H1 (cell line): Measurements from ENCODE around the gene ROR1. TPM values are rescaled to one million over a fixed set of nuclear protein-coding genes. Genes with fewer than 3 reads are reported as not detected.

Experiments
- CTCF ChIA-PET: fragments of 300-600 bp; sonication (Branson Sonifier 250); formaldehyde crosslinking; loops from one replicate; lab custom pipeline; 2021; ENCODE audit not compliant: partially characterized antibody; lab: Charles Lee
- POLR2A ChIA-PET: fragments of 300-600 bp; sonication (Branson Sonifier 250); formaldehyde crosslinking; loops from one replicate; lab custom pipeline; 2021; ENCODE audit warnings: inconsistent platforms; ENCODE audit not compliant: partially characterized antibody; lab: Charles Lee
- DNase-seq, 2 experiments: peaks; one replicate each; pipeline versions ENCODE4 v3.0.0 to v3.0.0-alpha.2; 2010 to 2022; ENCODE audit warnings: low spot score in 2 of 2, low read depth in 1 of 2, mixed read lengths in 1 of 2
- FAIRE-seq: peaks from 2 replicates; lab custom pipeline; 2011; peaks lifted over from hg19 to GRCh38; lab: Jason Lieb, UNC
- H2AFZ ChIP-seq: 2 replicates; pipeline ENCODE4 v1.8.1; 2012; ENCODE audit warnings: low read length, inconsistent platforms
- H2AK5ac ChIP-seq: 2 replicates; pipeline ENCODE4 v1.6.1; 2013; ENCODE audit warnings: low read depth, low read length
- H2BK120ac ChIP-seq: replicated peaks from 2 replicates; pipeline ENCODE3; 2013; ENCODE audit warnings: low read depth, low read length, inconsistent platforms
- H2BK12ac ChIP-seq: 2 replicates; pipeline ENCODE4 v1.6.1; 2013; ENCODE audit warnings: low read depth, low read length
- H2BK15ac ChIP-seq: 2 replicates; pipeline ENCODE4 v1.6.1; 2013; ENCODE audit warnings: low read length
- H2BK20ac ChIP-seq: 2 replicates; pipeline ENCODE4 v1.6.1; 2013; ENCODE audit warnings: low read length
- H2BK5ac ChIP-seq: 2 replicates; pipeline ENCODE4 v1.6.1; 2013; ENCODE audit warnings: low read depth, low read length
- H3K14ac ChIP-seq: 2 replicates; pipeline ENCODE4 v1.6.1; 2013; ENCODE audit warnings: inconsistent platforms; ENCODE audit not compliant: insufficient read length
- H3K18ac ChIP-seq: 2 replicates; pipeline ENCODE4 v1.6.1; 2013; ENCODE audit warnings: low read length; ENCODE audit errors: extremely low read depth
- H3K23ac ChIP-seq: 2 replicates; pipeline ENCODE4 v1.6.1; 2013; ENCODE audit warnings: inconsistent platforms; ENCODE audit not compliant: insufficient read length
- H3K23me2 ChIP-seq: 2 replicates; pipeline ENCODE4 v1.6.1; 2013; ENCODE audit warnings: low read depth, low read length
- H3K27ac ChIP-seq: 2 replicates; pipeline ENCODE4 v1.6.1; 2011; ENCODE audit warnings: low read depth, low read length, inconsistent platforms
- H3K27me3 ChIP-seq, 4 experiments: replicated peaks in 1 of 4; 1 replicate in 1 of 4; 2 replicates in 3 of 4; pipeline versions ENCODE4 v1.6.1 to v1.8.1; 2011 to 2013; ENCODE audit warnings: low read length in 3 of 4, mild to moderate bottlenecking in 3 of 4, inconsistent platforms in 2 of 4, mixed read lengths in 2 of 4, moderate library complexity in 1 of 4; ENCODE audit not compliant: control insufficient read depth in 3 of 4, insufficient read depth in 3 of 4; ENCODE audit errors: extremely low read depth in 1 of 4
- H3K36me3 ChIP-seq, 4 experiments: 2 replicates each; pipeline versions ENCODE4 v1.6.1 to v1.8.1; 2011 to 2013; ENCODE audit warnings: mild to moderate bottlenecking in 4 of 4, low read length in 3 of 4, moderate library complexity in 2 of 4, control low read depth in 1 of 4, inconsistent platforms in 1 of 4; ENCODE audit not compliant: insufficient read depth in 4 of 4, control insufficient read depth in 2 of 4
- H3K4ac ChIP-seq: replicated peaks from 2 replicates; pipeline ENCODE3; 2013; ENCODE audit warnings: low read length, low read depth, mixed read lengths, inconsistent platforms; ENCODE audit not compliant: insufficient read length
- H3K4me1 ChIP-seq, 4 experiments: replicated peaks in 1 of 4; 1 replicate in 1 of 4; 2 replicates in 3 of 4; pipeline versions ENCODE4 v1.6.1 to v1.8.1; 2011 to 2013; ENCODE audit warnings: low read length in 3 of 4, inconsistent platforms in 2 of 4, mixed read lengths in 1 of 4; ENCODE audit not compliant: insufficient read depth in 4 of 4, control insufficient read depth in 3 of 4
- H3K4me2 ChIP-seq, 2 experiments: 2 replicates each; pipeline versions ENCODE4 v1.6.1 to v1.8.1; 2011 to 2013; ENCODE audit warnings: low read depth in 2 of 2, low read length in 2 of 2, control low read depth in 1 of 2, inconsistent platforms in 1 of 2, mild to moderate bottlenecking in 1 of 2; ENCODE audit not compliant: insufficient read depth in 1 of 2
- H3K4me3 ChIP-seq, 4 experiments: fragments of 200-600, 300-600 bp in 1 of 4; sonication (generic), shearing (Covaris generic), sonication (Bioruptor Twin) in 1 of 4; 2 replicates each; pipeline versions ENCODE4 v1.5.1 to v1.8.1; 2011 to 2016; ENCODE audit warnings: low read length in 4 of 4, low read depth in 3 of 4, control low read depth in 2 of 4, inconsistent platforms in 2 of 4, mild to moderate bottlenecking in 2 of 4, mixed read lengths in 1 of 4, moderate library complexity in 1 of 4; ENCODE audit not compliant: insufficient read depth in 2 of 4; ENCODE audit errors: extremely low read depth in 1 of 4
- H3K56ac ChIP-seq: replicated peaks from 2 replicates; pipeline ENCODE3; 2013; ENCODE audit warnings: low read depth, mild to moderate bottlenecking, mixed read lengths, low read length, inconsistent platforms; ENCODE audit not compliant: insufficient read length
- H3K79me1 ChIP-seq: 2 replicates; pipeline ENCODE4 v1.6.1; 2013; ENCODE audit warnings: low read depth, low read length, control low read depth
- H3K79me2 ChIP-seq, 2 experiments: 2 replicates each; pipeline versions ENCODE4 v1.6.1 to v1.8.1; 2012 to 2013; ENCODE audit warnings: low read length in 2 of 2, mild to moderate bottlenecking in 2 of 2, inconsistent platforms in 1 of 2; ENCODE audit not compliant: insufficient read depth in 2 of 2, control insufficient read depth in 1 of 2
- H3K9ac ChIP-seq, 4 experiments: replicated peaks in 1 of 4; 1 replicate in 1 of 4; 2 replicates in 3 of 4; pipeline versions ENCODE4 v1.6.1 to v1.8.1; 2011 to 2013; ENCODE audit warnings: low read depth in 3 of 4, low read length in 3 of 4, control low read depth in 2 of 4, mild to moderate bottlenecking in 2 of 4, moderate library complexity in 2 of 4, inconsistent platforms in 1 of 4; ENCODE audit errors: extremely low read depth in 1 of 4
- H3K9me3 ChIP-seq, 2 experiments: 2 replicates each; pipeline versions ENCODE4 v1.6.1 to v1.8.1; 2012 to 2013; ENCODE audit warnings: mild to moderate bottlenecking in 2 of 2, moderate library complexity in 2 of 2, control low read depth in 1 of 2, inconsistent platforms in 1 of 2, low read depth in 1 of 2, low read length in 1 of 2, mixed read lengths in 1 of 2; ENCODE audit not compliant: insufficient read depth in 2 of 2
- H4K20me1 ChIP-seq, 2 experiments: replicated peaks in 1 of 2; 2 replicates each; pipeline versions ENCODE3 to v1.8.1; 2011 to 2013; ENCODE audit warnings: inconsistent platforms in 2 of 2, low read length in 2 of 2, mild to moderate bottlenecking in 1 of 2; ENCODE audit not compliant: insufficient read depth in 2 of 2, control insufficient read depth in 1 of 2
- H4K5ac ChIP-seq: 2 replicates; pipeline ENCODE4 v1.6.1; 2013; ENCODE audit warnings: low read length, low read depth, mixed read lengths, inconsistent platforms; ENCODE audit not compliant: insufficient read length
- H4K8ac ChIP-seq: 2 replicates; pipeline ENCODE4 v1.8.0; 2013; ENCODE audit warnings: mild to moderate bottlenecking, moderate library complexity, low read length, inconsistent platforms; ENCODE audit not compliant: insufficient read depth; ENCODE audit errors: extremely low read depth
- H4K91ac ChIP-seq: replicated peaks from 2 replicates; pipeline ENCODE3; 2013; ENCODE audit warnings: low read length, mixed read lengths, inconsistent platforms; ENCODE audit not compliant: insufficient read length
- CTCF ChIP-seq, 3 experiments: IDR thresholded peaks; 1 replicate in 2 of 3; 2 replicates in 1 of 3; pipeline versions ENCODE4 v1.5.1 to v1.6.1; 2011; ENCODE audit warnings: low read length in 3 of 3, mild to moderate bottlenecking in 3 of 3, inconsistent platforms in 2 of 3, low read depth in 1 of 3, moderate library complexity in 1 of 3; ENCODE audit not compliant: insufficient read depth in 1 of 3; ENCODE audit errors: control extremely low read depth in 1 of 3
- HDAC2 ChIP-seq, 2 experiments: fragments of 300-600 bp in 1 of 2; sonication (generic) in 1 of 2; IDR thresholded peaks; 2 replicates each; pipeline ENCODE4 v1.6.1; 2011 to 2012; ENCODE audit warnings: low read depth in 2 of 2, low read length in 2 of 2, mild to moderate bottlenecking in 2 of 2, moderate library complexity in 2 of 2, borderline replicate concordance in 1 of 2, inconsistent platforms in 1 of 2
- KDM4A ChIP-seq: IDR thresholded peaks from one replicate; pipeline ENCODE4 v1.7.1; 2012; ENCODE audit warnings: low read depth, mild to moderate bottlenecking, moderate library complexity, low read length, inconsistent platforms; ENCODE audit not compliant: severe bottlenecking
- NRF1 ChIP-seq: IDR thresholded peaks from 2 replicates; pipeline ENCODE4 v1.6.1; 2011; ENCODE audit warnings: mild to moderate bottlenecking, low read depth, low read length, improper control_type of control experiment
- PHF8 ChIP-seq: fragments of 200-600 bp; sonication (generic); conservative IDR thresholded peaks from 2 replicates; pipeline ENCODE4 v1.7.1; 2012; ENCODE audit warnings: low read depth, mild to moderate bottlenecking, inconsistent platforms, low read length, moderate library complexity
- RBBP5 ChIP-seq: IDR thresholded peaks from 2 replicates; pipeline ENCODE4 v1.7.1; 2012; ENCODE audit warnings: low read depth, mild to moderate bottlenecking, inconsistent platforms, low read length, moderate library complexity, borderline replicate concordance
- SIN3A ChIP-seq, 2 experiments: IDR thresholded peaks in 1 of 2; conservative IDR thresholded peaks in 1 of 2; 2 replicates each; pipeline ENCODE4 v1.6.1; 2011 to 2012; ENCODE audit warnings: low read length in 2 of 2, improper control_type of control experiment in 1 of 2, low read depth in 1 of 2, mild to moderate bottlenecking in 1 of 2
- TAF1 ChIP-seq: IDR thresholded peaks from 2 replicates; pipeline ENCODE4 v1.6.1; 2011; ENCODE audit warnings: mild to moderate bottlenecking, low read depth, low read length
- WGBS, 2 experiments: shearing (Covaris generic) in 1 of 2; methylation state at CpG; one replicate each; pipeline versions ENCODE4 v1.1.6 to v1.1.7; 2013 to 2015; ENCODE audit warnings: low lambda C conversion rate in 2 of 2, mixed read lengths in 2 of 2, inconsistent platforms in 1 of 2, low coverage in 1 of 2, missing lambda C conversion rate in 1 of 2; ENCODE audit not compliant: insufficient replicate concordance in 2 of 2, insufficient coverage in 1 of 2, insufficient read length in 1 of 2; ENCODE audit errors: extremely low coverage in 1 of 2, missing lambda C conversion rate in 1 of 2; 5-methylcytosine and 5-hydroxymethylcytosine counted together
- polyA plus RNA-seq, 7 experiments: library from polyadenylated mRNA; depleted of rRNA in 3 of 7; stranded (reverse) in 5 of 7; unstranded in 2 of 7; fragments of >200 nt in 5 of 7; fragments of 200-250 nt in 2 of 7; gene quantifications; 1 replicate in 5 of 7; 2 replicates in 1 of 7; 4 replicates in 1 of 7; pipeline versions ENCODE4 v1.2.1 to v1.2.3, GENCODE V29; 2011 to 2013; ENCODE audit warnings: missing spikeins in 2 of 7, mixed read lengths in 2 of 7
- total RNA-seq: library from RNA; stranded (reverse); fragmentation: NEBNext Ultra II Directional; extraction: Animal tissue kit (Norgen Biotek cat#: 25700); gene quantifications from 2 replicates; pipeline ENCODE4 v1.2.1, GENCODE V29; 2021

Gene ROR1
- total and polyA plus RNA-seq, 2 of the 8 experiments (the other 6 are each of a cell fraction or from before 2014, with no cell fraction given), result 33.6 to 73.6 TPM

- no peaks in the 10 kb centered on the region for H3K4me1 ChIP-seq
- H2AFZ ChIP-seq, result no peak overlapping the region
- WGBS, 2 experiments, result 90% methylated on average over 2 of the region's 2 CpGs; no CpG with 5 or more reads in 1 of the 2 experiments
- H3K27ac ChIP-seq, result no peak overlapping the region
- H3K18ac ChIP-seq, result no peak overlapping the region
- no peak overlapping the region for H2BK15ac ChIP-seq
- ChIA-PET POLR2A (interaction anchor here (1.0 kb wide), 1 partner anchor 16 kb away, joined by 6 read pairs; no protein-coding TSS in a partner anchor), CTCF (interaction anchor here (1.4 to 3.0 kb wide), 3 partner anchors 18 to 310 kb away, joined by 3 to 18 read pairs (median 3); no protein-coding TSS in a partner anchor)
- no peak overlapping the region for H3K23ac ChIP-seq
- H2BK20ac ChIP-seq, result no peak overlapping the region
- no peak overlapping the region for H3K4me3 ChIP-seq
- no peak overlapping the region for H2AK5ac ChIP-seq
- H4K5ac ChIP-seq, result no peak overlapping the region
- FAIRE-seq (no peak), DNase-seq (no peak)
- no peak overlapping the region for H2BK12ac ChIP-seq
- no peak overlapping the region for H3K14ac ChIP-seq
- no peak overlapping the region for H2BK120ac ChIP-seq
- peaks cover 18% of the 10 kb centered on the region for H3K79me1 ChIP-seq
- H3K9me3 ChIP-seq, result no peaks in the 10 kb centered on the region
- H4K20me1 ChIP-seq, result peaks cover 10 to 21% of the 10 kb centered on the region in 2 experiments
- H3K23me2 ChIP-seq, result no peaks in the 10 kb centered on the region
- H4K91ac ChIP-seq, result no peak overlapping the region
- H3K79me2 ChIP-seq, result peaks cover 4 to 94% of the 10 kb centered on the region in 2 experiments; a peak in 3 of 4 replicates
- H3K27me3 ChIP-seq, result no peaks in the 10 kb centered on the region
- H2BK5ac ChIP-seq, result no peak overlapping the region
- H4K8ac ChIP-seq, result no peak overlapping the region
- H3K36me3 ChIP-seq, result no peaks in the 10 kb centered on the region
- H3K9ac ChIP-seq, result no peak overlapping the region
- H3K4ac ChIP-seq, result no peak overlapping the region
- TF ChIP-seq NRF1, result no peak
- TF ChIP-seq SIN3A (conservative IDR thresholded peaks at IDR 0.05 in 1 of 2, IDR thresholded peaks at IDR 0.05 in 1 of 2; ENCODE audit: low read depth in 1 of 2, low read length in 2 of 2), result no peak
- TF ChIP-seq RBBP5, result no peak
- no peak for TF ChIP-seq CTCF (IDR thresholded peaks at IDR 0.05; ENCODE audit: control extremely low read depth in 1 of 3, insufficient read depth in 1 of 3, low read depth in 1 of 3, low read length in 3 of 3)
- TF ChIP-seq HDAC2 (IDR thresholded peaks at IDR 0.05; ENCODE audit: borderline replicate concordance in 1 of 2, low read depth in 2 of 2, low read length in 2 of 2), result no peak
- no peak for TF ChIP-seq TAF1
- no peak for TF ChIP-seq PHF8
- no peak for TF ChIP-seq KDM4A
- H3K4me2 ChIP-seq, result no peak overlapping the region
- no peak overlapping the region for H3K56ac ChIP-seq
Measured at GRCh38 chr1:63936801-63937200, 163.0 kb downstream of the ROR1 start.
